Breast epithelium (tissue), 3 donors: ENCODE data around the gene CMSS1.

Source experiments
- CTCF ChIP-seq, 3 donors: fragments of 450-650 bp; IDR thresholded peaks; one replicate each; pipeline ENCODE4 v1.5.1; 2016 to 2017; ENCODE audit warnings: antibody characterized with exemption in 3 of 3, mild to moderate bottlenecking in 3 of 3, moderate library complexity in 3 of 3
- POLR2A ChIP-seq: fragments of 450-650 bp; IDR thresholded peaks from one replicate; pipeline ENCODE4 v1.6.1; 2016; ENCODE audit warnings: antibody characterized with exemption, mild to moderate bottlenecking, moderate library complexity
- POLR2AphosphoS5 ChIP-seq, 3 donors: sonication (generic); formaldehyde crosslinking; IDR thresholded peaks; one replicate each; pipeline ENCODE4 v1.6.1; 2017; ENCODE audit warnings: antibody characterized with exemption in 3 of 3

GRCh38 chr3:100213891-100214573 is 396.4 kb downstream of the CMSS1 start:
- TF ChIP-seq POLR2A (no peak), CTCF (IDR thresholded peaks at IDR 0.05) (no peak), POLR2AphosphoS5 (IDR thresholded peaks at IDR 0.05) (no peak)
